DOHH2 (cell line): ENCODE results near the gene BTBD18.

ENCODE experiments used
- EZH2phosphoT487 ChIP-seq: fragments of 200-600 bp; sonication (generic); IDR thresholded peaks from 2 replicates; pipeline ENCODE4 v1.6.1; 2017; ENCODE audit warnings: borderline replicate concordance, mild to moderate bottlenecking, antibody characterized with exemption, low read length, moderate library complexity, mixed read lengths
- TF ChIP-seq, protein P1 (sequence below): fragments of 200-600 bp; sonication (generic); IDR thresholded peaks from one replicate; pipeline ENCODE4 v1.5.1; 2014; ENCODE audit warnings: antibody characterized with exemption, mild to moderate bottlenecking, low read depth, low read length; ENCODE audit not compliant: poor library complexity, severe bottlenecking

DNA sequence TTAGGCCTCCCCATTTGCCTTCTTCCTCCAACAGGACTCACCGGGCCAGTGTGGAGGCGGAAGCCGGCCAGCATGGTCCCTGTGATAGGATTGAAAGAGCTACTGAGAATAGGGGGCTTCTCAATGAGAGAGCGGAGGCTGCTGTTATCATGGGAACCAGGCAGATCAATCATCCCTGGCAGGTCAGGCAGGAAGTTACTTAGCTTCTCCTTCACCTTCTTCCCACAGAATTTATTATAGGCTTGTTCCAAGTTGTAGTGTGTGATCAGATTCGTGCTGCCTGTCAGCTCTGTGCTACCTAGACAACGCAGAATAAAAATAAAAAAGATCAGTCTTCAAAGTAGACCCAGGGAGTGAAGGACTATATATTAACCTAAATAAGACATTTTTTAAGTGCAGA lies 46.7 kb downstream of the BTBD18 start:
- TF ChIP-seq, protein P1, sequence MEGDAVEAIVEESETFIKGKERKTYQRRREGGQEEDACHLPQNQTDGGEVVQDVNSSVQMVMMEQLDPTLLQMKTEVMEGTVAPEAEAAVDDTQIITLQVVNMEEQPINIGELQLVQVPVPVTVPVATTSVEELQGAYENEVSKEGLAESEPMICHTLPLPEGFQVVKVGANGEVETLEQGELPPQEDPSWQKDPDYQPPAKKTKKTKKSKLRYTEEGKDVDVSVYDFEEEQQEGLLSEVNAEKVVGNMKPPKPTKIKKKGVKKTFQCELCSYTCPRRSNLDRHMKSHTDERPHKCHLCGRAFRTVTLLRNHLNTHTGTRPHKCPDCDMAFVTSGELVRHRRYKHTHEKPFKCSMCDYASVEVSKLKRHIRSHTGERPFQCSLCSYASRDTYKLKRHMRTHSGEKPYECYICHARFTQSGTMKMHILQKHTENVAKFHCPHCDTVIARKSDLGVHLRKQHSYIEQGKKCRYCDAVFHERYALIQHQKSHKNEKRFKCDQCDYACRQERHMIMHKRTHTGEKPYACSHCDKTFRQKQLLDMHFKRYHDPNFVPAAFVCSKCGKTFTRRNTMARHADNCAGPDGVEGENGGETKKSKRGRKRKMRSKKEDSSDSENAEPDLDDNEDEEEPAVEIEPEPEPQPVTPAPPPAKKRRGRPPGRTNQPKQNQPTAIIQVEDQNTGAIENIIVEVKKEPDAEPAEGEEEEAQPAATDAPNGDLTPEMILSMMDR = no peak
- no peak for TF ChIP-seq EZH2phosphoT487
